ENCODE data around the gene SCARF2.

Gene SCARF2

DNA sequence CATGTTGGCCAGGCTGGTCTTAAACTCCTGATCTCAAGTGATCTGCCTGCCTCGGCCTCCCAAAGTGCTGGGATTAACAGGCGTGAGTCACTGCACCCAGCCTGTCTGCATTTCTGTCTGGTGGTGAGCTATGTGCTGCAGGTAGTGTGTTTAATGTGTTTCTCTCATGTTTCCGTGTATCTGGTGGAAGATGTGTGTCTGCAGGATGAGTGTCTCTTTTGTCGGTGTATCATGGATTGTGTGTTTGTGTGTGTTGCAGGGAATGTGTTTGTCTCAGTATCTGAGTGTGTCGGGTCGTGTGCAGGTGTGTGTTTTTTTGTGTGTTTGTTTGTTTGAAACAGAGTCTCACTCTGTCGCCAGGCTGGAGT lies 16.1 kb downstream of the SCARF2 start:
- Histone ChIP-seq H3F3A (ENCODE audit: insufficient read depth, low read length) (no peaks in the 10 kb centered on the region), H4K20me1 (ENCODE audit: insufficient read depth, low read length) (no peaks in the 10 kb centered on the region), H3K4me3 (ENCODE audit: low read depth, low read length, poor library complexity, severe bottlenecking) (no peak overlapping the region), H3K36me3 (ENCODE audit: insufficient read depth, low read length) (no peaks in the 10 kb centered on the region), H3K9me2 (ENCODE audit: low read depth, low read length) (no peaks in the 10 kb centered on the region), H3K27ac (ENCODE audit: low read depth, low read length, poor library complexity, severe bottlenecking) (no peak overlapping the region), H2AFZ (ENCODE audit: low read length) (no peak overlapping the region), H3K79me2 (ENCODE audit: insufficient read depth, low read length) (no peaks in the 10 kb centered on the region), H3K4me2 (ENCODE audit: low read length) (no peak overlapping the region), H3K9me3 (ENCODE audit: low read length) (no peaks in the 10 kb centered on the region), H3K9ac (ENCODE audit: low read length) (no peak overlapping the region), H3K27me3 (ENCODE audit: insufficient read depth, low read length) (peaks cover 9% of the 10 kb centered on the region; the same call in 1 of the 2 replicates), H3K4me1 (ENCODE audit: insufficient read depth, low read length, severe bottlenecking) (no peaks in the 10 kb centered on the region)
- no peak for TF ChIP-seq EZH2 (IDR thresholded peaks at IDR 0.05; ENCODE audit: borderline replicate concordance, low read length)
- TF ChIP-seq, protein P1, sequence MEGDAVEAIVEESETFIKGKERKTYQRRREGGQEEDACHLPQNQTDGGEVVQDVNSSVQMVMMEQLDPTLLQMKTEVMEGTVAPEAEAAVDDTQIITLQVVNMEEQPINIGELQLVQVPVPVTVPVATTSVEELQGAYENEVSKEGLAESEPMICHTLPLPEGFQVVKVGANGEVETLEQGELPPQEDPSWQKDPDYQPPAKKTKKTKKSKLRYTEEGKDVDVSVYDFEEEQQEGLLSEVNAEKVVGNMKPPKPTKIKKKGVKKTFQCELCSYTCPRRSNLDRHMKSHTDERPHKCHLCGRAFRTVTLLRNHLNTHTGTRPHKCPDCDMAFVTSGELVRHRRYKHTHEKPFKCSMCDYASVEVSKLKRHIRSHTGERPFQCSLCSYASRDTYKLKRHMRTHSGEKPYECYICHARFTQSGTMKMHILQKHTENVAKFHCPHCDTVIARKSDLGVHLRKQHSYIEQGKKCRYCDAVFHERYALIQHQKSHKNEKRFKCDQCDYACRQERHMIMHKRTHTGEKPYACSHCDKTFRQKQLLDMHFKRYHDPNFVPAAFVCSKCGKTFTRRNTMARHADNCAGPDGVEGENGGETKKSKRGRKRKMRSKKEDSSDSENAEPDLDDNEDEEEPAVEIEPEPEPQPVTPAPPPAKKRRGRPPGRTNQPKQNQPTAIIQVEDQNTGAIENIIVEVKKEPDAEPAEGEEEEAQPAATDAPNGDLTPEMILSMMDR (IDR thresholded peaks at IDR 0.05; ENCODE audit: low read length), result no peak

DNA sequence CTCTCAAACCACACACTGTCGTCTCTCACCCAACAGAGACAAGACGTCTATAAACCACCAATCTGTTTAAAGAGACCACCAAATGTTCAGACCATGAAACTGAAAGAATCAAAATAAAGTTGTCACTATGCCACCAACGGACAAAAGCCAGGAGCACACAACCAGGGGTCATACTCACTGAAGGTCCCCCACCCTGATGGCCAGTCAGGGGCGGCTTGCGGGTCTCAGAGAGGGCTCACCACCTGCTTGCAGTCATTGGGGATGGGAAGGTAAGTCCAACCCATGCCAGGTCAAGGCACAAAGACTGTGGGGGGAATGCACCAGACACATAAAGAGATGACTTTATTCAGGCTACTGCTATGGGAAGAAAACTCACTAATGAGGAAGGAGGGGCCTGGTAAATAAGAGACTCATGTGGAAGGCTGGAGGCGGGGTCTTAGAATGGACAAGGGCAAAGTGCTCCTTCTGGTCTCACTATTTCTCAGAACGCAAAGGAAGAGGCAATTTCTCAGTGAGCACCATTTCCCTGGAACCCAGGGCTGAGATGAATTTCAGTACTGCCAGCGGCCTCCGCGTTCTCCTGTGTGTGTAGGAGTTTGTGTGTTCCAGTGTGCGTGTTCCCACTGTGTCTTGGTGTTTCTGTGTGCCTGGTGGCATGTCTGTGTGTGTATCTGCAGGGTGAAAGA lies 17.3 kb downstream of the SCARF2 start:
- Histone ChIP-seq H3K79me2 (ENCODE audit: insufficient read depth, low read length) (no peaks in the 10 kb centered on the region), H3K9me2 (ENCODE audit: low read depth, low read length) (no peaks in the 10 kb centered on the region), H3K9ac (ENCODE audit: low read length) (no peak overlapping the region), H3K9me3 (ENCODE audit: low read length) (no peaks in the 10 kb centered on the region), H3K4me3 (ENCODE audit: low read depth, low read length, poor library complexity, severe bottlenecking) (no peak overlapping the region), H3K27me3 (ENCODE audit: insufficient read depth, low read length) (peaks cover 9% of the 10 kb centered on the region; the same call in 1 of the 2 replicates), H3K27ac (ENCODE audit: low read depth, low read length, poor library complexity, severe bottlenecking) (no peak overlapping the region), H2AFZ (ENCODE audit: low read length) (no peak overlapping the region), H4K20me1 (ENCODE audit: insufficient read depth, low read length) (no peaks in the 10 kb centered on the region), H3K4me2 (ENCODE audit: low read length) (no peak overlapping the region), H3K4me1 (ENCODE audit: insufficient read depth, low read length, severe bottlenecking) (no peaks in the 10 kb centered on the region), H3F3A (ENCODE audit: insufficient read depth, low read length) (no peaks in the 10 kb centered on the region), H3K36me3 (ENCODE audit: insufficient read depth, low read length) (no peaks in the 10 kb centered on the region)
- TF ChIP-seq, protein P1 (IDR thresholded peaks at IDR 0.05; ENCODE audit: low read length), result no peak
- no peak for TF ChIP-seq EZH2 (IDR thresholded peaks at IDR 0.05; ENCODE audit: borderline replicate concordance, low read length)

DNA sequence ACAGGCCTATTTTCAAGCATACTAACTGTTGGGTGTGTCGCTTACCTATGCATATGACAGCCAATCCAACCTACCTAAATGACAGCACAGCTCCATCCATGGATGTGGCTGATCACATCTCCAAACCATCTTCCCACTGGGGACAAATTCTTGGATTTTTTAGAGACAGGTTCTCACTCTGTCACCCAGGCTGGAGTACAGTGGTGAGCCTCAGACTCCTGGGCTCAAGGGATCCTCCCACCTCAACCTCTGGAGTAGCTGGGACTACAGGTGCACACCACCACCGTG lies 18.0 kb downstream of the SCARF2 start:
- TF ChIP-seq, protein P1 (IDR thresholded peaks at IDR 0.05; ENCODE audit: low read length), result no peak
- no peak for TF ChIP-seq EZH2 (IDR thresholded peaks at IDR 0.05; ENCODE audit: borderline replicate concordance, low read length)
- no peaks in the 10 kb centered on the region for H4K20me1 ChIP-seq (ENCODE audit: insufficient read depth, low read length)
- no peaks in the 10 kb centered on the region for H3K79me2 ChIP-seq (ENCODE audit: insufficient read depth, low read length)
- H2AFZ ChIP-seq (ENCODE audit: low read length), result no peak overlapping the region
- H3K4me2 ChIP-seq (ENCODE audit: low read length), result no peak overlapping the region
- H3K4me3 ChIP-seq (ENCODE audit: low read depth, low read length, poor library complexity, severe bottlenecking), result no peak overlapping the region
- no peak overlapping the region for H3K27ac ChIP-seq (ENCODE audit: low read depth, low read length, poor library complexity, severe bottlenecking)
- no peaks in the 10 kb centered on the region for H3K9me3 ChIP-seq (ENCODE audit: low read length)
- no peaks in the 10 kb centered on the region for H3K36me3 ChIP-seq (ENCODE audit: insufficient read depth, low read length)
- peaks cover 9% of the 10 kb centered on the region; the same call in 1 of the 2 replicates for H3K27me3 ChIP-seq (ENCODE audit: insufficient read depth, low read length)
- no peaks in the 10 kb centered on the region for H3F3A ChIP-seq (ENCODE audit: insufficient read depth, low read length)
- H3K4me1 ChIP-seq (ENCODE audit: insufficient read depth, low read length, severe bottlenecking), result no peaks in the 10 kb centered on the region
- H3K9ac ChIP-seq (ENCODE audit: low read length), result no peak overlapping the region
- no peaks in the 10 kb centered on the region for H3K9me2 ChIP-seq (ENCODE audit: low read depth, low read length)
